ENCODE data around the gene SPEN. TPM values are rescaled to one million over a fixed set of nuclear protein-coding genes. Genes with fewer than 3 reads are reported as not detected.

SPEN gene
- total and polyA plus RNA-seq, 2 of the 13 experiments (the other 11 are each of a cell fraction or from before 2014, with no cell fraction given): 4.8 to 14.0 TPM

- no peak for TF ChIP-seq ZNF724P (CRISPR knock-in tag; IDR thresholded peaks at IDR 0.05; ENCODE audit: borderline replicate concordance)
- no peak for TF ChIP-seq CREB3 (CRISPR knock-in tag; IDR thresholded peaks at IDR 0.05)
- no peak for TF ChIP-seq ATF5 (CRISPR knock-in tag; IDR thresholded peaks at IDR 0.05; ENCODE audit: low read depth)
- TF ChIP-seq NONO (IDR thresholded peaks at IDR 0.05): no peak
- TF ChIP-seq NONO (CRISPR knock-in tag; conservative IDR thresholded peaks at IDR 0.05): no peak
- no peak for TF ChIP-seq MLLT10 (CRISPR knock-in tag; IDR thresholded peaks at IDR 0.05)
- TF ChIP-seq SP140L (CRISPR knock-in tag; IDR thresholded peaks at IDR 0.05; ENCODE audit: borderline replicate concordance): no peak
- H3K36me3 ChIP-seq (replicated peaks in 1 of 2; ENCODE audit: control insufficient read depth in 1 of 2, insufficient read depth in 2 of 2, low read length in 2 of 2): peaks cover 5 to 22% of the 10 kb centered on the region in 2 experiments; a peak in 4 of 5 replicates
- intact Hi-C loops (cut with micrococcal nuclease; ENCODE audit: unreplicated experiment) (no loop called here), in situ Hi-C loops (cut with HindIII; ENCODE audit: extremely low pct_ligation_motif_present, low pct_unique_long_range_greater_than_20kb) (no loop called here)
- no peaks in the 10 kb centered on the region; the same call in 1 of the 2 replicates for H4K20me1 ChIP-seq (ENCODE audit: insufficient read depth, low read length)
- ChIA-PET POLR2A (no interaction called here), CTCF (ENCODE audit: low intra/inter-chr PET ratio, low total read pairs) (no interaction called here)
- H3K9me3 ChIP-seq (ENCODE audit: low read length): no peaks in the 10 kb centered on the region
- no peak overlapping the region for H3K9ac ChIP-seq (ENCODE audit: insufficient read depth, low read depth, low read length)
- peaks cover 26% of the 10 kb centered on the region for H3K4me1 ChIP-seq (ENCODE audit: insufficient read depth, low read length)
- H3K27ac ChIP-seq (ENCODE audit: extremely low read length, insufficient read depth, low read length): no peak overlapping the region
- no TSS peak for BruUV-seq (replicated peaks)
- H3K4me3 ChIP-seq (replicated peaks in 1 of 3; ENCODE audit: insufficient read depth in 1 of 3, low read depth in 2 of 3, low read length in 3 of 3): no peak overlapping the region
- DNase-seq (ENCODE audit: low spot score): no peak
- ATAC-seq: no peak
- no peak overlapping the region for H3K4me2 ChIP-seq (ENCODE audit: low read depth, low read length)
- no peak overlapping the region for H2AFZ ChIP-seq (ENCODE audit: low read length)
- H3K79me2 ChIP-seq (ENCODE audit: insufficient read depth, low read length): peaks cover 20% of the 10 kb centered on the region
- H3K27me3 ChIP-seq (ENCODE audit: control insufficient read depth in 1 of 2, insufficient read depth in 2 of 2, low read length in 2 of 2): no peaks in the 10 kb centered on the region
- no peak for FAIRE-seq
These were observed 123.4 kb downstream of the SPEN start for GRCh38 chr1:15970911-15971310.

GRCh38 chr1:15972409-15972808 lies 124.9 kb downstream of the SPEN start:
- BruUV-seq (replicated peaks): TSS peak; percentile 35
- WGBS (ENCODE audit: low lambda C conversion rate): 88% methylated on average over 1 of the region's 1 CpG
- Histone ChIP-seq H3K36me3 (replicated peaks in 1 of 2; ENCODE audit: control insufficient read depth in 1 of 2, insufficient read depth in 2 of 2, low read length in 2 of 2) (peaks cover 5 to 22% of the 10 kb centered on the region in 2 experiments; a peak in 4 of 5 replicates), H4K20me1 (ENCODE audit: insufficient read depth, low read length) (no peaks in the 10 kb centered on the region), H3K79me2 (ENCODE audit: insufficient read depth, low read length) (peaks cover 20% of the 10 kb centered on the region), H3K4me1 (ENCODE audit: insufficient read depth, low read length) (peaks cover 27% of the 10 kb centered on the region), H3K9me3 (ENCODE audit: low read length) (no peaks in the 10 kb centered on the region), H3K27me3 (ENCODE audit: control insufficient read depth in 1 of 2, insufficient read depth in 2 of 2, low read length in 2 of 2) (no peaks in the 10 kb centered on the region), H3K4me3 (replicated peaks in 1 of 3; ENCODE audit: insufficient read depth in 1 of 3, low read depth in 2 of 3, low read length in 3 of 3) (no peak overlapping the region), H2AFZ (ENCODE audit: low read length) (no peak overlapping the region), H3K27ac (ENCODE audit: extremely low read length, insufficient read depth, low read length) (no peak overlapping the region), H3K9ac (ENCODE audit: insufficient read depth, low read depth, low read length) (no peak overlapping the region), H3K4me2 (ENCODE audit: low read depth, low read length) (no peak overlapping the region)
- in situ Hi-C loops (cut with HindIII; ENCODE audit: extremely low pct_ligation_motif_present, low pct_unique_long_range_greater_than_20kb): no loop called here
- CTCF ChIA-PET (ENCODE audit: low intra/inter-chr PET ratio, low total read pairs): no interaction called here
- POLR2A ChIA-PET: interaction anchor here (0.6 kb wide), 1 partner anchor 172 kb away, joined by 3 read pairs; no protein-coding TSS in a partner anchor
- DNase-seq (ENCODE audit: low spot score) (no peak), ATAC-seq (no peak), FAIRE-seq (no peak)
- intact Hi-C loops (cut with micrococcal nuclease; ENCODE audit: unreplicated experiment): no loop called here
- no peak for TF ChIP-seq HDAC2 (CRISPR knock-in tag; IDR thresholded peaks at IDR 0.05)
- TF ChIP-seq ZFP41 (CRISPR knock-in tag; IDR thresholded peaks at IDR 0.05; ENCODE audit: borderline replicate concordance): no peak
- no peak for TF ChIP-seq REPIN1 (CRISPR knock-in tag; IDR thresholded peaks at IDR 0.05; ENCODE audit: borderline replicate concordance, low read depth)
- no peak for TF ChIP-seq ZNF816 (CRISPR knock-in tag; IDR thresholded peaks at IDR 0.05; ENCODE audit: borderline replicate concordance)
- no peak for TF ChIP-seq ZNF7 (CRISPR knock-in tag; IDR thresholded peaks at IDR 0.05)
- TF ChIP-seq DMTF1 (CRISPR knock-in tag; IDR thresholded peaks at IDR 0.05): no peak
- no peak for TF ChIP-seq NR2F1 (CRISPR knock-in tag; IDR thresholded peaks at IDR 0.05)
- TF ChIP-seq TBX3 (IDR thresholded peaks at IDR 0.05; ENCODE audit: borderline replicate concordance): no peak
